LNCAP (cell line): Measurements from ENCODE around the gene FKBP2.

Experiments used
- TF ChIP-seq, protein P1 (sequence below): fragments of 450-650 bp; IDR thresholded peaks from 2 replicates; pipeline ENCODE4 v1.5.1; 2017; ENCODE audit warnings: mild to moderate bottlenecking

The FKBP2 gene

DNA sequence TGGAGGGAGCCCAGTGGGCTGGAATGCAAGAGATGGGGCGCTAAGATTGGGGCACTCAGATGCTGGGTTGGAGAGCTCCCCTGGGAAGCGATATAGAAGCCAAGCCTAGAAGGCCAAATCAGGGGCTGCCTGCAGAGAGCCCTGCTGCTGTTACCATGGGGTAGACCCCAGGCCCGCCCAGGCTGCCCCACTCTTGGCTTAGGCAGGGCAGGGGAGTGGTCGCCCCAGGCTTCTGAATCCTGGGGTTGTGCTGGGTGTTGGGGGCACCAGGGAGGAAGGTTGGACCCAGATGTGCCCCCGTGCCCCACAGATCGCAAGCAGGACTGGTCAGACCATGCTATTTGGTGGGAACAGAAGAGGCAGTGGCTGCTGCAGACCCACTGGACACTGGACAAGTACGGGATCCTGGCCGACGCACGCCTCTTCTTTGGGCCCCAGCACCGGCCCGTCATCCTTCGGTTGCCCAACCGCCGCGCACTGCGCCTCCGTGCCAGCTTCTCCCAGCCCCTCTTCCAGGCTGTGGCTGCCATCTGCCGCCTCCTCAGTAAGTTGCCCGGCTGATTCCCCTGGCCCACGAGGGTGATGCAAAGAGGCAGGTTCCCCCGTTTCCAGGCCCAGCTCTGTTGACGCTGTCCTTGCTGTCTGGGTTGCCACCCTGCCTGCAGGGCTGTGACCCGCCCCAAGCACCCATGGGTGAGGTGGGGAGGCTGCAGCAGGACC lies 30.4 kb upstream of the FKBP2 start:
- TF ChIP-seq, protein P1, sequence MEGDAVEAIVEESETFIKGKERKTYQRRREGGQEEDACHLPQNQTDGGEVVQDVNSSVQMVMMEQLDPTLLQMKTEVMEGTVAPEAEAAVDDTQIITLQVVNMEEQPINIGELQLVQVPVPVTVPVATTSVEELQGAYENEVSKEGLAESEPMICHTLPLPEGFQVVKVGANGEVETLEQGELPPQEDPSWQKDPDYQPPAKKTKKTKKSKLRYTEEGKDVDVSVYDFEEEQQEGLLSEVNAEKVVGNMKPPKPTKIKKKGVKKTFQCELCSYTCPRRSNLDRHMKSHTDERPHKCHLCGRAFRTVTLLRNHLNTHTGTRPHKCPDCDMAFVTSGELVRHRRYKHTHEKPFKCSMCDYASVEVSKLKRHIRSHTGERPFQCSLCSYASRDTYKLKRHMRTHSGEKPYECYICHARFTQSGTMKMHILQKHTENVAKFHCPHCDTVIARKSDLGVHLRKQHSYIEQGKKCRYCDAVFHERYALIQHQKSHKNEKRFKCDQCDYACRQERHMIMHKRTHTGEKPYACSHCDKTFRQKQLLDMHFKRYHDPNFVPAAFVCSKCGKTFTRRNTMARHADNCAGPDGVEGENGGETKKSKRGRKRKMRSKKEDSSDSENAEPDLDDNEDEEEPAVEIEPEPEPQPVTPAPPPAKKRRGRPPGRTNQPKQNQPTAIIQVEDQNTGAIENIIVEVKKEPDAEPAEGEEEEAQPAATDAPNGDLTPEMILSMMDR = no peak

- TF ChIP-seq, protein P1 = no peak
Measured at GRCh38 chr11:64211181-64211872, 29.6 kb upstream of the FKBP2 start.

GRCh38 chr11:64216879-64217278 lies 24.0 kb upstream of the FKBP2 start:
- TF ChIP-seq, protein P1 = no peak

- TF ChIP-seq, protein P1 = no peak
Measured at GRCh38 chr11:64218628-64219353, 22.1 kb upstream of the FKBP2 start.

GRCh38 chr11:64219354-64219684 lies 21.6 kb upstream of the FKBP2 start:
- TF ChIP-seq, protein P1 = no peak

- TF ChIP-seq, protein P1 = no peak
Measured at GRCh38 chr11:64219755-64220154, 21.1 kb upstream of the FKBP2 start.

GRCh38 chr11:64220271-64220670 lies 20.6 kb upstream of the FKBP2 start:
- TF ChIP-seq, protein P1 = no peak
